ENCODE data around the gene TEPSIN. TPM values are rescaled to one million over a fixed set of nuclear protein-coding genes. Genes with fewer than 3 reads are reported as not detected.

Gene TEPSIN
- total RNA-seq, 1 experiment from 2014 or later: 38.8 TPM

GRCh38 chr17:81287152-81287551, 48.3 kb upstream of the TEPSIN start:
- Histone ChIP-seq H3K56ac (ENCODE audit: insufficient read length, low read depth, low read length) (no peak overlapping the region), H2AFZ (ENCODE audit: low read length) (no peak overlapping the region), H3K4me2 (ENCODE audit: insufficient read depth, insufficient read length, low read length) (no peak overlapping the region), H3K79me1 (ENCODE audit: insufficient read depth, low read depth, low read length, poor library complexity, severe bottlenecking) (peaks cover 3% of the 10 kb centered on the region), H2BK120ac (ENCODE audit: low read depth, low read length, poor library complexity, severe bottlenecking) (no peak overlapping the region), H4K91ac (ENCODE audit: insufficient read length, low read depth, low read length) (no peak overlapping the region), H3K23me2 (ENCODE audit: insufficient read length, low read depth, low read length, poor library complexity, severe bottlenecking) (no peaks in the 10 kb centered on the region), H2AK5ac (ENCODE audit: insufficient read length, low read length) (no peak overlapping the region), H4K20me1 (ENCODE audit: control insufficient read depth, insufficient read depth, insufficient read length) (no peaks in the 10 kb centered on the region), H3K18ac (ENCODE audit: insufficient read length, low read depth, low read length) (no peak overlapping the region), H3K4ac (ENCODE audit: low read depth, low read length) (no peak overlapping the region), H3T11ph (ENCODE audit: low read length) (no peak overlapping the region), H3K27me3 (ENCODE audit: insufficient read depth, low read length) (no peaks in the 10 kb centered on the region), H3K23ac (ENCODE audit: insufficient read length, low read depth, low read length) (no peak overlapping the region), H3K9ac (ENCODE audit: extremely low read depth, insufficient read length, low read length) (no peak overlapping the region), H2BK5ac (ENCODE audit: insufficient read length, low read length) (no peak overlapping the region), H3K4me1 (ENCODE audit: insufficient read depth, low read length) (no peaks in the 10 kb centered on the region), H2BK15ac (ENCODE audit: low read depth, low read length) (no peak overlapping the region), H4K8ac (replicated peaks; ENCODE audit: insufficient read length, low read depth, low read length) (no peak overlapping the region), H3K9me3 (ENCODE audit: control insufficient read depth, low read depth, low read length) (no peaks in the 10 kb centered on the region), H2BK20ac (ENCODE audit: low read depth, low read length, poor library complexity, severe bottlenecking) (no peak overlapping the region), H3K14ac (ENCODE audit: insufficient read depth, low read length) (no peak overlapping the region), H4K5ac (ENCODE audit: insufficient read length, low read depth, low read length) (no peak overlapping the region), H2BK12ac (ENCODE audit: insufficient read length, low read depth, low read length) (no peak overlapping the region), H3K79me2 (ENCODE audit: insufficient read depth, low read length) (peaks cover 3% of the 10 kb centered on the region; the same call in 1 of the 2 replicates), H3K27ac (ENCODE audit: insufficient read length, low read depth, low read length) (no peak overlapping the region)
- WGBS (ENCODE audit: extremely low coverage, insufficient read length, low lambda C conversion rate): no CpG with 5 or more reads among the region's 21 CpGs
- H3K4me1 Mint-ChIP-seq: peaks cover 2 to 7% of the 10 kb centered on the region in 2 experiments; a peak in 3 of 4 replicates
- DNase-seq: no peak
- H3K36me3 Mint-ChIP-seq (ENCODE audit: insufficient read depth in 1 of 3, low read depth in 3 of 3): peaks cover 5 to 32% (median 5%) of the 10 kb centered on the region in 3 experiments; a peak in 6 of 7 replicates
- H3K27ac Mint-ChIP-seq: peak overlapping the region in 1 of 3 experiments; percentile 63; a peak in 1 of 7 replicates
- H3K4me3 Mint-ChIP-seq: no peak overlapping the region
- H3K27me3 Mint-ChIP-seq (ENCODE audit: low read depth): no peaks in the 10 kb centered on the region
- TF ChIP-seq, protein P1, sequence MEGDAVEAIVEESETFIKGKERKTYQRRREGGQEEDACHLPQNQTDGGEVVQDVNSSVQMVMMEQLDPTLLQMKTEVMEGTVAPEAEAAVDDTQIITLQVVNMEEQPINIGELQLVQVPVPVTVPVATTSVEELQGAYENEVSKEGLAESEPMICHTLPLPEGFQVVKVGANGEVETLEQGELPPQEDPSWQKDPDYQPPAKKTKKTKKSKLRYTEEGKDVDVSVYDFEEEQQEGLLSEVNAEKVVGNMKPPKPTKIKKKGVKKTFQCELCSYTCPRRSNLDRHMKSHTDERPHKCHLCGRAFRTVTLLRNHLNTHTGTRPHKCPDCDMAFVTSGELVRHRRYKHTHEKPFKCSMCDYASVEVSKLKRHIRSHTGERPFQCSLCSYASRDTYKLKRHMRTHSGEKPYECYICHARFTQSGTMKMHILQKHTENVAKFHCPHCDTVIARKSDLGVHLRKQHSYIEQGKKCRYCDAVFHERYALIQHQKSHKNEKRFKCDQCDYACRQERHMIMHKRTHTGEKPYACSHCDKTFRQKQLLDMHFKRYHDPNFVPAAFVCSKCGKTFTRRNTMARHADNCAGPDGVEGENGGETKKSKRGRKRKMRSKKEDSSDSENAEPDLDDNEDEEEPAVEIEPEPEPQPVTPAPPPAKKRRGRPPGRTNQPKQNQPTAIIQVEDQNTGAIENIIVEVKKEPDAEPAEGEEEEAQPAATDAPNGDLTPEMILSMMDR (conservative IDR thresholded peaks at IDR 0.05): no peak
- no peaks in the 10 kb centered on the region for H3K9me3 Mint-ChIP-seq
